22Rv1 (cell line): ENCODE results near the gene PRR5.
A peak's percentile ranks its signal among the peaks of the same experiment; 100 is the strongest.

Source experiments
- H3K27ac ChIP-seq: fragments of 450-650 bp; 2 replicates; pipeline ENCODE4 v1.5.1; 2017
- CTCF ChIP-seq: fragments of 450-650 bp; IDR thresholded peaks from 2 replicates; pipeline ENCODE4 v1.5.1; 2017; ENCODE audit warnings: mild to moderate bottlenecking
- ZFX ChIP-seq: fragments of 450-650 bp; IDR thresholded peaks from 2 replicates; pipeline ENCODE4 v1.6.1; 2017; ENCODE audit warnings: antibody characterized with exemption, borderline replicate concordance

The PRR5 gene

GRCh38 chr22:44755417-44755816, 53.4 kb downstream of the PRR5 start:
- peak overlapping the region; percentile 79 for H3K27ac ChIP-seq
- no peak for TF ChIP-seq CTCF
- no peak for TF ChIP-seq ZFX

- H3K27ac ChIP-seq: peak overlapping the region; percentile 79
- TF ChIP-seq CTCF (no peak), ZFX (no peak)
Measured at GRCh38 chr22:44755956-44756361, 54.0 kb downstream of the PRR5 start.

GRCh38 chr22:44758344-44758973, 56.5 kb downstream of the PRR5 start:
- TF ChIP-seq CTCF (no peak), ZFX (no peak)
- H3K27ac ChIP-seq: peak overlapping the region; percentile 58

GRCh38 chr22:44759001-44759400, 57.0 kb downstream of the PRR5 start:
- TF ChIP-seq CTCF: no peak
- no peak for TF ChIP-seq ZFX

GRCh38 chr22:44759430-44760310, 57.7 kb downstream of the PRR5 start:
- TF ChIP-seq ZFX (no peak), CTCF (no peak)
- H3K27ac ChIP-seq: peak overlapping the region; percentile 58

More at GRCh38 chr22:44759001-44759400, 57.0 kb downstream of the PRR5 start:
- peak overlapping the region; percentile 58 for H3K27ac ChIP-seq

GRCh38 chr22:44760476-44760875, 58.5 kb downstream of the PRR5 start:
- TF ChIP-seq ZFX (no peak), CTCF (no peak)
- H3K27ac ChIP-seq: peak overlapping the region; percentile 58; the same call in 1 of the 2 replicates

- H3K27ac ChIP-seq: no peak overlapping the region
- TF ChIP-seq CTCF (no peak), ZFX (no peak)
Measured at GRCh38 chr22:44761025-44761424, 59.0 kb downstream of the PRR5 start.
